Measurements from ENCODE around the gene TREH. TPM values are rescaled to one million over a fixed set of nuclear protein-coding genes. Genes with fewer than 3 reads are reported as not detected.

TREH gene
- total and polyA plus RNA-seq, 2 of the 8 experiments (the other 6 are each of a cell fraction or from before 2014, with no cell fraction given), result 0.03 TPM; not detected in 1

GRCh38 chr11:118714816-118715215 lies 35.4 kb upstream of the TREH start:
- H3K14ac ChIP-seq (ENCODE audit: insufficient read length), result no peak overlapping the region
- H2BK120ac ChIP-seq (replicated peaks; ENCODE audit: low read depth, low read length), result peak overlapping the region; percentile 99
- FAIRE-seq, result no peak
- no peak overlapping the region for H4K8ac ChIP-seq (ENCODE audit: extremely low read depth, insufficient read depth, low read length)
- H2AFZ ChIP-seq (ENCODE audit: low read length), result no peak overlapping the region
- no peaks in the 10 kb centered on the region for H3K9me3 ChIP-seq (ENCODE audit: insufficient read depth in 2 of 2, low read depth in 1 of 2, low read length in 1 of 2)
- H2BK12ac ChIP-seq (ENCODE audit: low read depth, low read length), result peak overlapping the region; percentile 98
- ChIA-PET POLR2A (ENCODE audit: partially characterized antibody) (interaction anchor here (0.6 to 4.1 kb wide), 9 partner anchors 11 to 106 kb away, joined by 3 to 46 read pairs (median 14); partner anchors contain the start of gene DDX6), CTCF (ENCODE audit: partially characterized antibody) (interaction anchor here (0.7 to 1.9 kb wide), 5 partner anchors 18 to 242 kb away, joined by 4 to 9 read pairs (median 6); no protein-coding TSS in a partner anchor)
- DNase-seq (ENCODE audit: low read depth in 1 of 2, low spot score in 2 of 2), result no peak
- H3K4me3 ChIP-seq (ENCODE audit: extremely low read depth in 1 of 4, insufficient read depth in 2 of 4, low read depth in 3 of 4, low read length in 4 of 4), result no peak overlapping the region
- H2BK15ac ChIP-seq (ENCODE audit: low read length), result no peak overlapping the region
- peak overlapping the region in 1 of 2 experiments; percentile 32; a peak in 1 of 4 replicates for H3K4me2 ChIP-seq (ENCODE audit: insufficient read depth in 1 of 2, low read depth in 2 of 2, low read length in 2 of 2)
- H2BK5ac ChIP-seq (ENCODE audit: low read depth, low read length), result peak overlapping the region; percentile 98
- H3K4me1 ChIP-seq (replicated peaks in 1 of 4; ENCODE audit: control insufficient read depth in 3 of 4, insufficient read depth in 4 of 4, low read length in 3 of 4), result peaks cover 4 to 15% (median 8%) of the 10 kb centered on the region in 4 experiments
- no peaks in the 10 kb centered on the region for H4K20me1 ChIP-seq (replicated peaks in 1 of 2; ENCODE audit: control insufficient read depth in 1 of 2, insufficient read depth in 2 of 2, low read length in 2 of 2)
- peak overlapping the region; percentile 43 for H3K56ac ChIP-seq (replicated peaks; ENCODE audit: insufficient read length, low read depth, low read length)
- H3K18ac ChIP-seq (ENCODE audit: extremely low read depth, low read length), result peak overlapping the region; percentile 80
- H2AK5ac ChIP-seq (ENCODE audit: low read depth, low read length), result peak overlapping the region; percentile 55; the same call in 1 of the 2 replicates
- H3K79me2 ChIP-seq (ENCODE audit: control insufficient read depth in 1 of 2, insufficient read depth in 2 of 2, low read length in 2 of 2), result peaks cover 0 to 14% of the 10 kb centered on the region in 2 experiments; a peak in 2 of 4 replicates
- H2BK20ac ChIP-seq (ENCODE audit: low read length), result peak overlapping the region; percentile 83; the same call in 1 of the 2 replicates
- no peaks in the 10 kb centered on the region for H3K27me3 ChIP-seq (replicated peaks in 1 of 4; ENCODE audit: control insufficient read depth in 3 of 4, extremely low read depth in 1 of 4, insufficient read depth in 3 of 4, low read length in 3 of 4)
- no peak for TF ChIP-seq BCL11A (IDR thresholded peaks at IDR 0.05; ENCODE audit: low read depth in 2 of 2, low read length in 2 of 2)
- no peak for TF ChIP-seq ATF3 (IDR thresholded peaks at IDR 0.05; ENCODE audit: insufficient read depth, low read depth, low read length)
- no peak for TF ChIP-seq JUND (IDR thresholded peaks at IDR 0.05; ENCODE audit: low read length)
- no peak for TF ChIP-seq FOSL1 (IDR thresholded peaks at IDR 0.05; ENCODE audit: insufficient read depth, low read depth, low read length)
- TF ChIP-seq CBX8 (IDR thresholded peaks at IDR 0.05; ENCODE audit: borderline replicate concordance, low read depth, low read length), result no peak
- no peak for TF ChIP-seq GTF2F1 (IDR thresholded peaks at IDR 0.05; ENCODE audit: borderline replicate concordance, low read depth, low read length)
- TF ChIP-seq SRF (IDR thresholded peaks at IDR 0.05; ENCODE audit: low read depth, low read length), result no peak
- TF ChIP-seq USF2 (IDR thresholded peaks at IDR 0.05; ENCODE audit: low read length), result no peak
- TF ChIP-seq RBBP5 (IDR thresholded peaks at IDR 0.05; ENCODE audit: borderline replicate concordance, low read depth, low read length), result no peak
- no peak for TF ChIP-seq SP2 (IDR thresholded peaks at IDR 0.05; ENCODE audit: low read length)
- TF ChIP-seq JUN (IDR thresholded peaks at IDR 0.05; ENCODE audit: low read depth, low read length), result no peak
- TF ChIP-seq RNF2 (IDR thresholded peaks at IDR 0.05; ENCODE audit: borderline replicate concordance, low read depth, low read length, missing control alignments, poor library complexity, severe bottlenecking), result no peak
- peak overlapping the region; percentile 95 for H4K91ac ChIP-seq (replicated peaks; ENCODE audit: insufficient read length, low read length)
- peak overlapping the region; percentile 73 for H4K5ac ChIP-seq (ENCODE audit: insufficient read length, low read depth, low read length)
- H3K36me3 ChIP-seq (ENCODE audit: control insufficient read depth in 2 of 4, insufficient read depth in 4 of 4, low read length in 3 of 4), result peaks cover 0 to 8% (median 0%) of the 10 kb centered on the region in 4 experiments; a peak in 1 of 8 replicates
- no peak overlapping the region for H3K4ac ChIP-seq (replicated peaks; ENCODE audit: insufficient read length, low read depth, low read length)
- H3K27ac ChIP-seq (ENCODE audit: low read depth, low read length), result peak overlapping the region; percentile 95
- no peaks in the 10 kb centered on the region for H3K79me1 ChIP-seq (ENCODE audit: low read depth, low read length)
- H3K9ac ChIP-seq (replicated peaks in 1 of 4; ENCODE audit: extremely low read depth in 1 of 4, low read depth in 3 of 4, low read length in 3 of 4), result no peak overlapping the region
- H3K23me2 ChIP-seq (ENCODE audit: low read depth, low read length), result no peaks in the 10 kb centered on the region
- H3K23ac ChIP-seq (ENCODE audit: insufficient read length), result no peak overlapping the region
